SU-DHL-6 (cell line): ENCODE results near the gene SLC25A3.

Experiments used
- CTCF ChIP-seq: fragments of 200-600 bp; sonication (generic); IDR thresholded peaks from one replicate; pipeline ENCODE4 v1.5.1; 2017; ENCODE audit warnings: antibody characterized with exemption, mild to moderate bottlenecking, low read length, moderate library complexity; ENCODE audit not compliant: insufficient read depth, poor library complexity, severe bottlenecking
- EZH2phosphoT487 ChIP-seq: fragments of 200-600 bp; sonication (generic), shearing (Covaris generic); conservative IDR thresholded peaks from 2 replicates; pipeline ENCODE4 v1.6.1; 2018; ENCODE audit warnings: mild to moderate bottlenecking, antibody characterized with exemption, low read length, moderate library complexity, mixed read lengths

DNA sequence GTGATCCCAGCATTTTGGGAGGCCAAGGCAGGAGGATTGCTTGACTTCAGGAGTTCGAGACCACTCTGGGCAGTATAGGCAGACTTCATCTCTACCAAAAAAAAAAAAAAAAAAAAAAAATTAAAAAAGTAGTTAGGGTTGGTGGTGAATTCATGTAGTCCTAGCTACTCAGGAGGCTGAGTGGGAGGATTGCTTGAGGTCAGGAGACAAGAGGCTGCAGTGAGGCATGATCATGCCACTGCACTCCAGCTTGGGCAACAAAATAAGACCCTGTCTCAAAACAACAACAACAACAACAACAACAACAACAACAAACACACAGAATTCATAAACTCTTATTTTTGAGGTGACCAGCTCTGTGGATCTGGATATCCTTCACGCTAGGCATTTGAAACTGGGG, 17.1 kb downstream of the SLC25A3 start:
- TF ChIP-seq CTCF (no peak), EZH2phosphoT487 (no peak)
